Stimulated activated CD8-positive, alpha-beta memory T cell treated with anti-CD3 and anti-CD28 coated beads, Interleukin-7, amount 100 ng/mL, for 48 hours (primary cell): Measurements from ENCODE around the gene ITPRIPL2.

Experiments
- DNase-seq, 2 donors: peaks; one replicate each; pipeline ENCODE4 v3.0.0-alpha.2; 2020; ENCODE audit warnings: low read depth in 1 of 2; ENCODE audit errors: extremely low read depth in 1 of 2

Gene ITPRIPL2

GRCh38 chr16:19118938-19119431, 5.2 kb downstream of the ITPRIPL2 start:
- peak in 1 of 2 donors; percentile 48 for DNase-seq

- DNase-seq = no peak
Observed at GRCh38 chr16:19119564-19119963, 5.8 kb downstream of the ITPRIPL2 start.

- no peak for DNase-seq
Observed at GRCh38 chr16:19123535-19124178, 9.9 kb downstream of the ITPRIPL2 start.

GRCh38 chr16:19126300-19126699, 12.5 kb downstream of the ITPRIPL2 start:
- no peak for DNase-seq

GRCh38 chr16:19127205-19127604, 13.4 kb downstream of the ITPRIPL2 start:
- DNase-seq = no peak

- no peak for DNase-seq
Observed at GRCh38 chr16:19127674-19128131, 13.9 kb downstream of the ITPRIPL2 start.

- no peak for DNase-seq
Observed at GRCh38 chr16:19128454-19129200, 14.9 kb downstream of the ITPRIPL2 start.

GRCh38 chr16:19130385-19130784, 16.6 kb downstream of the ITPRIPL2 start:
- DNase-seq = no peak

GRCh38 chr16:19130852-19131824, 17.4 kb downstream of the ITPRIPL2 start:
- no peak for DNase-seq

- DNase-seq = no peak
Observed at GRCh38 chr16:19131825-19132218, 18.1 kb downstream of the ITPRIPL2 start.

GRCh38 chr16:19132255-19132654, 18.5 kb downstream of the ITPRIPL2 start:
- no peak for DNase-seq

- no peak for DNase-seq
Observed at GRCh38 chr16:19132898-19133297, 19.1 kb downstream of the ITPRIPL2 start.

- no peak for DNase-seq
Observed at GRCh38 chr16:19133600-19133999, 19.8 kb downstream of the ITPRIPL2 start.

- DNase-seq = no peak
Observed at GRCh38 chr16:19135201-19135842, 21.6 kb downstream of the ITPRIPL2 start.

- no peak for DNase-seq
Observed at GRCh38 chr16:19135896-19136438, 22.2 kb downstream of the ITPRIPL2 start.

GRCh38 chr16:19136549-19137196, 22.9 kb downstream of the ITPRIPL2 start:
- DNase-seq = no peak

GRCh38 chr16:19137201-19138128, 23.7 kb downstream of the ITPRIPL2 start:
- DNase-seq = no peak

GRCh38 chr16:19138601-19139000, 24.8 kb downstream of the ITPRIPL2 start:
- no peak for DNase-seq
